Esophagus muscularis mucosa (tissue), 4 donors: ENCODE measurements around the gene LCN6.

Source experiments
- CTCF ChIP-seq, 3 experiments: fragments of 200-600 bp in 2 of 3; fragments of 450-650 bp in 1 of 3; sonication (generic) in 2 of 3; IDR thresholded peaks; one replicate each; pipeline ENCODE4 v1.5.1; 2017 to 2019; ENCODE audit warnings: antibody characterized with exemption in 3 of 3, mild to moderate bottlenecking in 2 of 3, moderate library complexity in 1 of 3
- EP300 ChIP-seq: sonication (generic); formaldehyde crosslinking; IDR thresholded peaks from one replicate; pipeline ENCODE4 v1.6.1; 2017; ENCODE audit warnings: antibody characterized with exemption
- POLR2A ChIP-seq: fragments of 450-650 bp; IDR thresholded peaks from one replicate; pipeline ENCODE4 v1.6.1; 2017; ENCODE audit warnings: antibody characterized with exemption, moderate library complexity, mild to moderate bottlenecking, low read depth
- POLR2AphosphoS5 ChIP-seq, 2 donors: sonication (generic); formaldehyde crosslinking; IDR thresholded peaks; one replicate each; pipeline ENCODE4 v1.6.1; 2017; ENCODE audit warnings: antibody characterized with exemption in 2 of 2

GRCh38 chr9:136796238-136796774 is 48.0 kb upstream of the LCN6 start, which contains the start of gene CCDC183:
- TF ChIP-seq CTCF (IDR thresholded peaks at IDR 0.05) = no peak
- no peak for TF ChIP-seq POLR2A
- no peak for TF ChIP-seq EP300
- TF ChIP-seq POLR2AphosphoS5 (IDR thresholded peaks at IDR 0.05) = no peak
